Small intestine (tissue), 16 donors: ENCODE measurements around the gene UBTF. TPM values are rescaled to one million over a fixed set of nuclear protein-coding genes. Genes with fewer than 3 reads are reported as not detected.

ENCODE experiments used
- DNase-seq, 2 donors: peaks; one replicate each; pipeline versions ENCODE4 v3.0.0 to v3.0.0-alpha.2; 2013
- FAIRE-seq: peaks from 2 replicates; lab custom pipeline; 2012; peaks lifted over from hg19 to GRCh38; lab: Jason Lieb, UNC
- H3K27ac ChIP-seq, 3 donors: one replicate each; pipeline ENCODE4 v1.5.1; 2013; ENCODE audit warnings: low read length in 2 of 3, mild to moderate bottlenecking in 2 of 3, control low read depth in 1 of 3, inconsistent platforms in 1 of 3, low read depth in 1 of 3, moderate library complexity in 1 of 3
- H3K27me3 ChIP-seq, 3 donors: one replicate each; pipeline ENCODE4 v1.6.1; 2013; ENCODE audit warnings: low read length in 3 of 3, inconsistent platforms in 1 of 3; ENCODE audit not compliant: control insufficient read depth in 3 of 3, insufficient read depth in 3 of 3
- H3K36me3 ChIP-seq, 3 donors: one replicate each; pipeline ENCODE4 v1.6.1; 2013; ENCODE audit warnings: low read length in 3 of 3, inconsistent platforms in 1 of 3, low read depth in 1 of 3, mild to moderate bottlenecking in 1 of 3, moderate library complexity in 1 of 3; ENCODE audit not compliant: control insufficient read depth in 3 of 3, insufficient read depth in 2 of 3
- H3K4me1 ChIP-seq, 3 donors: one replicate each; pipeline ENCODE4 v1.6.1; 2013; ENCODE audit warnings: low read length in 2 of 3, inconsistent platforms in 1 of 3, low read depth in 1 of 3, mild to moderate bottlenecking in 1 of 3, moderate library complexity in 1 of 3; ENCODE audit not compliant: control insufficient read depth in 3 of 3, insufficient read depth in 2 of 3
- H3K4me3 ChIP-seq, 3 donors: one replicate each; pipeline ENCODE4 v1.5.1; 2013; ENCODE audit warnings: low read length in 3 of 3, control low read depth in 1 of 3, inconsistent platforms in 1 of 3, low read depth in 1 of 3, mild to moderate bottlenecking in 1 of 3, moderate library complexity in 1 of 3
- H3K9me3 ChIP-seq, 2 donors: one replicate each; pipeline ENCODE4 v1.6.1; 2013; ENCODE audit warnings: low read depth in 1 of 2, low read length in 1 of 2; ENCODE audit not compliant: control insufficient read depth in 2 of 2, insufficient read depth in 1 of 2
- WGBS, 3 donors: extraction: QIAGEN DNeasy Blood & Tissue Kit; methylation state at CpG; one replicate each; pipeline ENCODE4 v1.1.7; 2013; 5-methylcytosine and 5-hydroxymethylcytosine counted together
- long read RNA-seq, 10 donors: transcript quantifications; one replicate each; lab custom pipeline, GENCODE V29; 2026
- polyA plus RNA-seq, 4 donors: library from polyadenylated mRNA; stranded (reverse) in 3 of 4; unstranded in 1 of 4; fragments of 200-250 nt in 3 of 4; fragments of 120-200 nt in 1 of 4; gene quantifications; one replicate each; pipeline versions ENCODE4 v1.2.1 to v1.2.3, GENCODE V29; 2013
- donor health status: healthy with polysubstance abuse.
- donor health status: control.
- donor health status: control.
- donor health status: Bipolar disorder and iron deficiency.
- donor health status: healthy.

Gene UBTF, protein sequence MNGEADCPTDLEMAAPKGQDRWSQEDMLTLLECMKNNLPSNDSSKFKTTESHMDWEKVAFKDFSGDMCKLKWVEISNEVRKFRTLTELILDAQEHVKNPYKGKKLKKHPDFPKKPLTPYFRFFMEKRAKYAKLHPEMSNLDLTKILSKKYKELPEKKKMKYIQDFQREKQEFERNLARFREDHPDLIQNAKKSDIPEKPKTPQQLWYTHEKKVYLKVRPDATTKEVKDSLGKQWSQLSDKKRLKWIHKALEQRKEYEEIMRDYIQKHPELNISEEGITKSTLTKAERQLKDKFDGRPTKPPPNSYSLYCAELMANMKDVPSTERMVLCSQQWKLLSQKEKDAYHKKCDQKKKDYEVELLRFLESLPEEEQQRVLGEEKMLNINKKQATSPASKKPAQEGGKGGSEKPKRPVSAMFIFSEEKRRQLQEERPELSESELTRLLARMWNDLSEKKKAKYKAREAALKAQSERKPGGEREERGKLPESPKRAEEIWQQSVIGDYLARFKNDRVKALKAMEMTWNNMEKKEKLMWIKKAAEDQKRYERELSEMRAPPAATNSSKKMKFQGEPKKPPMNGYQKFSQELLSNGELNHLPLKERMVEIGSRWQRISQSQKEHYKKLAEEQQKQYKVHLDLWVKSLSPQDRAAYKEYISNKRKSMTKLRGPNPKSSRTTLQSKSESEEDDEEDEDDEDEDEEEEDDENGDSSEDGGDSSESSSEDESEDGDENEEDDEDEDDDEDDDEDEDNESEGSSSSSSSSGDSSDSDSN
- polyA plus RNA-seq: 10 to 100 TPM; 32.7 to 61.8 (median 38.2) TPM
- long read RNA-seq, donor 1: 0 reads
- long read RNA-seq, donor 2, partial matches to known transcripts: 0 of 3 reads
- long read RNA-seq, donor 2, other reads (novel, unspliced or antisense): 0 of 3 reads
- long read RNA-seq, donor 3: 0 reads
- long read RNA-seq, donor 4, partial matches to known transcripts: 0 of 1 reads
- long read RNA-seq, donor 4, other reads (novel, unspliced or antisense): 0 of 1 reads
- long read RNA-seq, donor 5, full-length matches to known transcripts: 2 of 2 reads
- long read RNA-seq, donor 5, partial matches to known transcripts: 0 of 2 reads
- long read RNA-seq, donor 5, other reads (novel, unspliced or antisense): 0 of 2 reads
- long read RNA-seq, donor 6, partial matches to known transcripts: 6 of 6 reads
- long read RNA-seq, donor 6, other reads (novel, unspliced or antisense): 0 of 6 reads
- long read RNA-seq, donor 7, full-length matches to known transcripts: 7 of 7 reads
- long read RNA-seq, donor 7, partial matches to known transcripts: 0 of 7 reads
- long read RNA-seq, donor 7, other reads (novel, unspliced or antisense): 0 of 7 reads
- long read RNA-seq, donor 8, partial matches to known transcripts: 0 of 1 reads
- long read RNA-seq, donor 8, other reads (novel, unspliced or antisense): 0 of 1 reads
- long read RNA-seq, donor 9, partial matches to known transcripts: 0 of 1 reads
- long read RNA-seq, donor 9, other reads (novel, unspliced or antisense): 0 of 1 reads
- long read RNA-seq, donor 10, full-length matches to known transcripts: 5 of 17 reads
- long read RNA-seq, donor 10, partial matches to known transcripts: 12 of 17 reads
- long read RNA-seq, donor 10, other reads (novel, unspliced or antisense): 0 of 17 reads

DNA sequence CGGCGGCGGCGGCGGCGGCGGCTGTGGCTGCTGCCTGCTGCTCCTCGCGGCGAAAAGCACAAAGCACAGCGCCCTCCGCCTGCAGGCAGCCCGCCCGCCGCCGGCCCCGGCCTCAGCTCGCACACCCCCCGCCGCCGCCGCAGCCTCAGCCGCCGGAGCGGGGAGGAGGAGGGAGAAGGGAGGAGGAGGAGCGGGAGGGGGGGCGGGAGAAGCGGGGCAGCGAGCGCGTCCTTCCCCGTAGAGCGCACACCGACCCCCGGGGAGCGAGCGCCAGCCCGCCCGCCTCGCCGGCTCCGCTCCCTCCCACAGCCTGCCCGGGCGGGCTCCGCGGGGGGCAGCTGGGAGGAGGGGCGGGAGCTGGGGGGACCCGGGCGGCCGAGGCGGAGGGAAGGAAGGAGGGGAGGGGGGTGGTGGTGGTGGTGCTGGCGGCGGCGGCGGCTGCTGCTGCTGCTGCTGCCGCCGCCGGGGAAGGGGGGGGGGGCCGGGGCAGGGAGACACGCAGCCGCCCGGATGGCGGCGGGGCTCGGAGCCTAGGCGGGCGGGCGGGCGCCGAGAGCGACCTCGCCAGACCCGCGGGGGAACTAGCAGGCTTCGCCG is at the start of gene UBTF:
UBTF (minus strand) TSS at position 60 of the 597 bp plus-strand sequence. CDS start 1,446 bp downstream, outside the sequence.
- no peaks in the 10 kb centered on the region for H3K9me3 ChIP-seq
- DNase-seq: peak; percentile 51 to 85
- no peak for FAIRE-seq
- peak within 1 kb of the TSS; percentile 86 to 95 (median 88) for H3K4me3 ChIP-seq
- no peaks in the 10 kb centered on the region for H3K27me3 ChIP-seq
- H3K4me1 ChIP-seq: peaks cover 7 to 29% (median 13%) of the 10 kb centered on the region in 3 donors
- H3K27ac ChIP-seq: peak within 1 kb of the TSS; percentile 93 to 98 (median 98)
- peaks cover 0 to 33% (median 11%) of the 10 kb centered on the region in 3 donors for H3K36me3 ChIP-seq
- WGBS, 3 donors: 0% methylated on average over 16 to 75 of the region's 76 CpGs

DNA sequence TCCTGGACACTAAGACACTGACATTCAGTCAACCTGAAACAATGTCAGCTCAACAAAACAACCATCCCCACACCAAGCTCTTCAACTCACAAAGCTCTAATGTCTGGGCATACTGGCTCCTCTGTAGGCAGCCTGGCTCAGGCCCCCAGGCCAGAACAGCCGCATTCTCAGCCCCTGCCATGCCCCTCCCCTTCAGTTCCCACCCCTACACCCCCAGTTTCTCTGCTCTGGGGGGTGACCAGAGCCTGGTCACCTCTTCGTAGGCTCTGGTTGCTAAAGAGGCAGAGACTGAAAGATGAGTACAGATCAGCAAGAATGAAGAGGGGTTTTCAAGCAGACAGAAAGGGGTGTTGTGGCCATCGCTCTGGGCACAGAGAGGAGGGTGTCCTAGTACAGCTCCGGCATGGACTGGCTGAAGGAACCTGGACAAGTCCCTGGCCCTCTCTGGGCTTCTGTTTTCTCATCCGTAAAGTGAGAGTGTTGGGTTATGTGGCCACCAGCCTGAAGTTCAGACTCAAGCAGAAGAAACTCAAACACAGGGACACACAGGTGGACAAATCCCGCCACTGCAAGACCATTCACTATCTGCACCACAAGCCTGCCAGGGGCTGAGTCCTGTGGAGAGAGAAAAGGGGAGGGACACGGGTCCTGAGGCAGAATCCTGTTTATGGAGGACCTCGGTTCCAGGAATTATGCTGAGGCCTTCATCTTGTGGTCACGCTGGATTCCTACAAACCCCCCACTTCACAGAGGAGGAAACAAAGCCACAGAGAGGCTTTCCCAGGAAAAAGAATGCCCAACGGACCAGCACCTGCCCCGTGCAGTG is 49.4 kb upstream of the UBTF start:
- H3K9me3 ChIP-seq: no peaks in the 10 kb centered on the region
- FAIRE-seq: no peak
- DNase-seq: no peak
- H3K27ac ChIP-seq: no peak overlapping the region
- WGBS, 3 donors: 58 to 71% (median 60%) methylated on average over 11 of the region's 11 CpGs
- H3K27me3 ChIP-seq: peaks cover 0 to 19% (median 0%) of the 10 kb centered on the region in 3 donors
- H3K4me3 ChIP-seq: no peak overlapping the region
- no peaks in the 10 kb centered on the region for H3K4me1 ChIP-seq
- H3K36me3 ChIP-seq: no peaks in the 10 kb centered on the region

DNA sequence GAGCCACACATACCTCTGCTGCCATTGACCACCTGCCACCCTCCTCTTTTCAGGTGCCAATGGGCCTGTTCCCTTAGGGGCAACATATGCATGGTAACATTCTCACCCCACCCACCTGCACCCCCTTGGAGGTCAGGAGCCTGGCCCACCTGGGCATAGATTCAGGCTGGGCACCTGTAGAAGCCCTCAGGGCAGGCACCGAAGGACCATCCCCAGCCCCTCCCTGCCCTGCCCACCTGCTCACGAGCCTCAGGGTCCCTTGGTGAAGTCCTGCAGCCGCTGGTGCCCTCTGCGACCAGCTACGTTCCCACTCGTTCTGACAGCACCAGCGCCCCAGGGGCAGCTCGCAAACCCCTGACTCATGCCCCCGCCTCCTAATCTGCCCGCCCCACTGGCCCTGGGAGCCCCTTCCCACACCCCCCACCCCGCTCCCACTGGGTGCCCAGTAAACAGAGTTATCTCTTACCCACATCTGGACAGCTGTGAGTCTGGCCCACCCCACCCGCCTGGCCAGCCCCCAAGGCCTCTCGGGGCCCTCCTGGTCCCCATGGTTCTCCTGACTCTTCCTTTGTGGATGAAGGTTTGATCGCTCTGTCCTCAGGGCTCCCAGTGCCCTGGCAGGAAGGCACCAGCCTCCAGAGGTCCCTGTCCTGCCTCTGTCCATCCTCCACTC is 48.5 kb upstream of the UBTF start, which contains the start of gene SLC4A1:
SLC4A1 (minus strand) TSS at position 318 of the 673 bp plus-strand sequence. CDS start 5,269 bp downstream, outside the sequence.
- FAIRE-seq: no peak
- no peaks in the 10 kb centered on the region for H3K36me3 ChIP-seq
- no peaks in the 10 kb centered on the region for H3K4me1 ChIP-seq
- H3K4me3 ChIP-seq: no peak within 1 kb of the TSS
- H3K27me3 ChIP-seq: peaks cover 0 to 15% (median 0%) of the 10 kb centered on the region in 3 donors
- DNase-seq: no peak
- H3K27ac ChIP-seq: no peak within 1 kb of the TSS
- 64 to 76% (median 70%) methylated on average over 13 to 14 of the region's 14 CpGs for WGBS, 3 donors
- H3K9me3 ChIP-seq: no peaks in the 10 kb centered on the region

DNA sequence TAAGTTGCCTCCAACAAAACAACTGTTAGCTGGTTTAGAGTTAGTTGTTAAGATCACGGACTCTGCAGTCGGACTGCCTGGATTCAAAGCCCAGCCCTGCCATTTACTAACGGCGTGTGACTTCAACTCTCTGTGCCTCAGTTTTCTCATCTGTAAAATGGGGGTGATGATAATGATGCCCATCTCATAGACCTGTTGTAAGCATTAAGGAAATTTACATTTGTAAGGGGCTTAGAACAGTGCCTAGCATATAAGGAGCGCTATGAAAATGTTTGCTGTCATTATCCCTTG is 47.6 kb upstream of the UBTF start:
- Histone ChIP-seq H3K4me1 (no peaks in the 10 kb centered on the region), H3K9me3 (no peaks in the 10 kb centered on the region), H3K36me3 (no peaks in the 10 kb centered on the region), H3K4me3 (no peak overlapping the region), H3K27ac (no peak overlapping the region), H3K27me3 (peaks cover 0 to 11% (median 0%) of the 10 kb centered on the region in 3 donors)
- DNase-seq (no peak), FAIRE-seq (no peak)
- WGBS, 3 donors: 89 to 93% (median 90%) methylated on average over 5 of the region's 5 CpGs

DNA sequence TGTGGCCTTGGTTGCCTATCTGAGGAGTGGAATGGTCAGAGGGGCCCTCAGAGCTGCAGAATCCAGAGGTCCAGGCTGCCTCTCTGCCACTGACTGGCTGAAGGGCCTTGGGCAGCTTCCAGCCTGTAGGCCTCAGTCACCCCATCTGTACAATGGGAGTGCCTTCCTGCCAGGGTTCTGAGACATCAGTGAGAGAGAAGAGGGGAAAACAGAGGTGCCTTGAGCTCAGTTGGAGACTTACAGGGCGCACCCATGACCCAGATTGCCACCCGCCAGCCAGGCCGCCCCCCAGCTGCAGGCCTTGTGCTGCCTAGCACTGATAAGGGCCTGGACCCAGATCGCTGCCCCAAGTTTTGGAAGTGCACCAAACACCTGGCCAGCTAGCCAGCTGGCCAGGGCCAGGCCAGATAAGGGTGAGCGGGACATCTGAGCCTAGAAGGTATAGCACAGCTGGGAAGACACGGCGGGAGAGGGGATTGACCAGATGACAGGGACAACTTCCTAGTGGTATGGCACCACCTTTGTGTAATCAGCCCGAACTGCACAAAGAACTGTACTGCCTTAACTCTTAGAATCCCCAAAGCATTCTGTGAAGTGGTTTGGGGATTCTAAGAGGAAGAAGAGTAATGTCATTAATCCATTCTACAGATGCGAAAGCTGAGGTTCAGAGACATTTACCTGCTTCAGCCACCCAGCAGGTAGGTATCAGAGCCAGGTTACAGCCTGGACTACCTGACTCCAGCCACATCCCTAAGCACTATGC is 47.1 kb upstream of the UBTF start:
- H3K36me3 ChIP-seq: no peaks in the 10 kb centered on the region
- no peak for FAIRE-seq
- H3K9me3 ChIP-seq: no peaks in the 10 kb centered on the region
- H3K4me3 ChIP-seq: no peak overlapping the region
- DNase-seq: no peak
- H3K27ac ChIP-seq: no peak overlapping the region
- H3K27me3 ChIP-seq: peaks cover 0 to 6% (median 0%) of the 10 kb centered on the region in 3 donors
- 44 to 72% (median 51%) methylated on average over 9 of the region's 9 CpGs for WGBS, 3 donors
- no peaks in the 10 kb centered on the region for H3K4me1 ChIP-seq

DNA sequence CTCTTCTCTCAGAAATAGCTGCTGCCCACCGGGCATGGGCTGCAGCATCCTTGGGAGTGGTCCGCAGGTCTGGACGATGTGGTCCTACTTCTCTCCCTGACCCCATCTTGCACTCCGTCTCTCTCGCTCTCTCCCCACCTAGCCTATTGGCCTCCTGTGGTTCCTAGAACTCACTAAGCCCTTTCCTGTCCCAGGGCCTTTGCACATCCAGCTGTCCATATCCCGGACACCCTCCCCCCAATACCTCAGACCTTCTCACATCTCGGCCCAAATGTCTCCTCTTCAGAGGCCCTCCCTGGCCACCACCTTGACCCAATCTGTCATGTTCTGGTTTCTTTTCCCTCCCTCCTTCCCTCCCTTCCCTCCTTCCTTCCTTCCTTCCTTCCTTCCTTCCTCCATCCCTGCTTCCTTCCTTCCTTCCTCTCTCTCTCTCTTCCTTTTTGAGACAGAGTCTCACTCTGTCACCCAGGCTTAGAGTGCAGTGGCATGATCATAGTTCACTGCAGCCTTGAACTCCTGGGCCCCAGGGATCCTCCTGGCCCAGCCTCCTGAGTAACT is 43.9 kb upstream of the UBTF start:
- DNase-seq (no peak), FAIRE-seq (no peak)
- no peak overlapping the region for H3K4me3 ChIP-seq
- no peaks in the 10 kb centered on the region for H3K36me3 ChIP-seq
- H3K4me1 ChIP-seq: no peaks in the 10 kb centered on the region
- peaks cover 0 to 3% (median 0%) of the 10 kb centered on the region in 3 donors for H3K27me3 ChIP-seq
- no peaks in the 10 kb centered on the region for H3K9me3 ChIP-seq
- no peak overlapping the region for H3K27ac ChIP-seq
- 85 to 92% (median 87%) methylated on average over 7 of the region's 7 CpGs for WGBS, 3 donors
